Erythroblast (primary cell): ENCODE measurements around the gene PRDM15.

Source experiments
- GATA1 ChIP-seq: IDR thresholded peaks from 2 replicates; pipeline ENCODE4 v1.6.1; 2011; ENCODE audit warnings: low read depth, mild to moderate bottlenecking, control low read depth, low read length, moderate library complexity
- POLR2A ChIP-seq: IDR thresholded peaks from 2 replicates; pipeline ENCODE4 v1.6.1; 2011; ENCODE audit warnings: mild to moderate bottlenecking, low read length

GRCh38 chr21:41916888-41917433 lies 37.8 kb upstream of the PRDM15 start:
- TF ChIP-seq POLR2A (no peak), GATA1 (no peak)
